ENCODE data around the gene SYNDIG1.

DNA sequence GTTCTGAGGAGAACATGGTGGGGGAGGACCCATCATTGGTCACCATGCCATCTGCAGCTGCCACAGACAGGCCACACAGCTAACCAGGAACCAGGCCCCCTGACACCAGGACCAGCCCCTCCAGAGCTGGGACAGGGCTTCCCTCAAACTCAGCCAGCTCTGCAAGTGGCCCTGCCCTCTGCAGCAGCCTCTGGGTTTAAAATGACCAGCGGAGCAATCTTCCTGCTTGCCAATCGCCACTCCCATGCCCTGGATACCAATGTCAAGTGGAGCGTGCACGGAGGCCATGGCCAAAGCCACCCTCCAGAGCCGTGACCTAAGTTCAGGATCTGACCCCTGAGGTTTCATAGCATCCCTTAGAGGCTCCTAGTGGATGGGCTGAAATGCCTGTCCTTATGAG, 199.4 kb downstream of the SYNDIG1 start:
- TF ChIP-seq, protein P1, sequence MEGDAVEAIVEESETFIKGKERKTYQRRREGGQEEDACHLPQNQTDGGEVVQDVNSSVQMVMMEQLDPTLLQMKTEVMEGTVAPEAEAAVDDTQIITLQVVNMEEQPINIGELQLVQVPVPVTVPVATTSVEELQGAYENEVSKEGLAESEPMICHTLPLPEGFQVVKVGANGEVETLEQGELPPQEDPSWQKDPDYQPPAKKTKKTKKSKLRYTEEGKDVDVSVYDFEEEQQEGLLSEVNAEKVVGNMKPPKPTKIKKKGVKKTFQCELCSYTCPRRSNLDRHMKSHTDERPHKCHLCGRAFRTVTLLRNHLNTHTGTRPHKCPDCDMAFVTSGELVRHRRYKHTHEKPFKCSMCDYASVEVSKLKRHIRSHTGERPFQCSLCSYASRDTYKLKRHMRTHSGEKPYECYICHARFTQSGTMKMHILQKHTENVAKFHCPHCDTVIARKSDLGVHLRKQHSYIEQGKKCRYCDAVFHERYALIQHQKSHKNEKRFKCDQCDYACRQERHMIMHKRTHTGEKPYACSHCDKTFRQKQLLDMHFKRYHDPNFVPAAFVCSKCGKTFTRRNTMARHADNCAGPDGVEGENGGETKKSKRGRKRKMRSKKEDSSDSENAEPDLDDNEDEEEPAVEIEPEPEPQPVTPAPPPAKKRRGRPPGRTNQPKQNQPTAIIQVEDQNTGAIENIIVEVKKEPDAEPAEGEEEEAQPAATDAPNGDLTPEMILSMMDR (conservative IDR thresholded peaks at IDR 0.05; ENCODE audit: low read length): no peak
- TF ChIP-seq EZH2phosphoT487 (IDR thresholded peaks at IDR 0.05; ENCODE audit: borderline replicate concordance, low read depth, low read length): no peak
